Coronary artery (tissue), 2 donors: ENCODE measurements around the gene MFNG.

Source experiments
- DNase-seq: peaks from one replicate; pipeline ENCODE4 v3.0.0-alpha.2; 2017; ENCODE audit warnings: low spot score
- H3K27ac ChIP-seq, 2 donors: fragments of 200-600 bp; sonication (generic); one replicate each; pipeline ENCODE4 v1.5.1; 2016 to 2019
- H3K4me3 ChIP-seq: fragments of 200-600 bp; sonication (generic); 2 replicates; pipeline ENCODE4 v1.5.1; 2016; ENCODE audit warnings: mild to moderate bottlenecking, moderate library complexity
- TF ChIP-seq, protein P1 (sequence below): fragments of 200-600 bp; sonication (generic); IDR thresholded peaks from one replicate; pipeline ENCODE4 v1.5.1; 2019; ENCODE audit warnings: antibody characterized with exemption

The MFNG gene

DNA sequence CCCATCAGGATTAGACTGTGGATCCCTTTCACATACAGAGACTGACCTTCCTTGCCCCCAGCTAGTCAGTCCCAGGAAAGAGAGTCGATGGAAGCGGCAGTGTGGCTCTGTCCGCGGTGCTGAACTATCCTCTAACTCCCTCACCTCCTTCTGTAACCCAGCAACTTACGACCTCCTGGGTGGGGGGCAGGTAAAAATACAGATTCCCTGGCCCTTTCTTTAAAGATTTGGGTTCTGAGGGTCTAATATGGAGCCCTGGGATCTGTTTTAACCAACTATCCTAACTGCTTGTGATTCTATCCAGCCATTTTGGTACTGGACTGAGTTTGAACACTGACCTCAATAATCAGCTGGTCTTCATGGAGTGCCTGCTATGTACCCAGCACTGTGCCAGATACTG, 23.2 kb downstream of the MFNG start:
- no peak overlapping the region for H3K27ac ChIP-seq
- TF ChIP-seq, protein P1, sequence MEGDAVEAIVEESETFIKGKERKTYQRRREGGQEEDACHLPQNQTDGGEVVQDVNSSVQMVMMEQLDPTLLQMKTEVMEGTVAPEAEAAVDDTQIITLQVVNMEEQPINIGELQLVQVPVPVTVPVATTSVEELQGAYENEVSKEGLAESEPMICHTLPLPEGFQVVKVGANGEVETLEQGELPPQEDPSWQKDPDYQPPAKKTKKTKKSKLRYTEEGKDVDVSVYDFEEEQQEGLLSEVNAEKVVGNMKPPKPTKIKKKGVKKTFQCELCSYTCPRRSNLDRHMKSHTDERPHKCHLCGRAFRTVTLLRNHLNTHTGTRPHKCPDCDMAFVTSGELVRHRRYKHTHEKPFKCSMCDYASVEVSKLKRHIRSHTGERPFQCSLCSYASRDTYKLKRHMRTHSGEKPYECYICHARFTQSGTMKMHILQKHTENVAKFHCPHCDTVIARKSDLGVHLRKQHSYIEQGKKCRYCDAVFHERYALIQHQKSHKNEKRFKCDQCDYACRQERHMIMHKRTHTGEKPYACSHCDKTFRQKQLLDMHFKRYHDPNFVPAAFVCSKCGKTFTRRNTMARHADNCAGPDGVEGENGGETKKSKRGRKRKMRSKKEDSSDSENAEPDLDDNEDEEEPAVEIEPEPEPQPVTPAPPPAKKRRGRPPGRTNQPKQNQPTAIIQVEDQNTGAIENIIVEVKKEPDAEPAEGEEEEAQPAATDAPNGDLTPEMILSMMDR = no peak
- no peak overlapping the region for H3K4me3 ChIP-seq
- no peak for DNase-seq

DNA sequence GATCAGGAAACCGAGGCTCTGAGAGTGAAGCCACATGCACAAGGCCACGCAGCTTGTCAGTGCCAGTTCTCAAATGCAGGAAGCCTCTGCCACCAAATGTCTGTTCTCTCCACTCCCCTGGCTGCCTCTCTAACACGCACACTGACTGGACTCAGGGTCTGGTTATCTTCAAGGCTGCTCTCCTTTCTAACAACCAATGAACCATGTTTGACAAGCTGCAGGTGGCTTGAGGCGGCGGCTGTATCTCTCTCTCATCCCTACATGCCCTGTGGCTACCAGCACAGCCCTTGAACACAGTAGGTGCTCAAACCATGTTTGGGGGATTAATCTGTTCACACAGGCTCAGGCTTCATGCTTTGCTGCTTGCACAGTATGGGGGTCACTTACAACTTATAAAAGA, 23.7 kb downstream of the MFNG start:
- no peak overlapping the region for H3K4me3 ChIP-seq
- TF ChIP-seq, protein P1 = no peak
- no peak overlapping the region for H3K27ac ChIP-seq
- DNase-seq = no peak

DNA sequence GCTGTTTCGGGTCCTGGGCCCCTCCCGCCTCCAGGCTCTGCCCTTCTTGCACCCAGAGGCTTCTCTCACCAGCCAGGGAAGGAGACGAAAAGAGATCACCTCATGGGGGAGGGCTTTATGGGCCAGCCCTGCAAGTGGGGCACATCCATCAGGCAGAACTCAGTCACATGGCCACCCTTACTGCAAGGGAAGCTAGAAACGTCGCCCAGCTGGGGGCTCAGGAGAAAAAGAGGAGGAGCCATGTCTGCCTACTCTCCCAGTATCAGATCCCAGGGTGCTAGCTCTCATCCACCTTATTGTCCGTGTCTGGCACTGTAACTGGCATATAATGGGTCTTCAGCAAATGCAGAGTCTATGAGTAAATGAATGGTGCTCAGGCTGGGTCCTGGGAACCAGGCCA, 24.2 kb downstream of the MFNG start:
- H3K4me3 ChIP-seq = no peak overlapping the region
- no peak overlapping the region for H3K27ac ChIP-seq
- DNase-seq = no peak
- TF ChIP-seq, protein P1 = no peak

DNA sequence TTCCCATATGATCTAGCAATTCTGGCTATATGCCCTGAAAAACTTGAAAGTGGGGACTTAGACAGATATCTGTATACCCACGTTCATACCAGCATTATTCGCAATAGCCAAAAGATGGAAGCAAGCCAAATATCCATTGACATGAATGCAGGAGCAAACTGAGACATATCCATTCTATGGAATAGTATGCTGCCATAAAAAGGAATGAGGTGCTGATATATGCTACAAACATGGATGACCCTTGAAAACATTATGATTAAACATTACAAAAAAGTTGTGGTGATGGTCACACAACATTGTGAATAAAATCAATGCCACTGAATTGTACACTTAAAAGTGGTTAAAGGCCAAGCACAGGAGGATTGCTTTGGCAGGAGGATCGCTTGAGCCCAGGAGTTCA, 25.5 kb downstream of the MFNG start:
- no peak for DNase-seq
- TF ChIP-seq, protein P1 = no peak
- Histone ChIP-seq H3K4me3 (no peak overlapping the region), H3K27ac (no peak overlapping the region)

DNA sequence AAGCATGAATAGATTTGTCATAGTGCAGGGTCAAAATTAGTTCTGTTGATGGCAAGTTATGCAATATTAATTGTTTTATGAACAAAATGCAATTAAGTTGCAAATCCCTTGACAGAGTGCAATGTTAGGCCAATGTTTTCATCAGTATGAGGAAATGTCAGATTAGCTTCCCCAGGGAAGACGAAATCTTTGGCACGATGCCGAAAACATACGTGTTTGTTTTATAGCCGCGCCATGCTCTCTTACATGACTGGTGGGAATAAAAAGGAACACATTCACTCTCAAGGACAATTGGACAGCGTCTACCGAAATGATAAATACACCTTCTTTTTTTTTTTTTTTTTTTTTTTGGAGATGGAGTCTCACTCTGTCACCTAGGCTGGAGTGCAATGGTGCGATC, 27.0 kb downstream of the MFNG start:
- no peak overlapping the region for H3K4me3 ChIP-seq
- DNase-seq = no peak
- no peak overlapping the region for H3K27ac ChIP-seq
- TF ChIP-seq, protein P1 = no peak

DNA sequence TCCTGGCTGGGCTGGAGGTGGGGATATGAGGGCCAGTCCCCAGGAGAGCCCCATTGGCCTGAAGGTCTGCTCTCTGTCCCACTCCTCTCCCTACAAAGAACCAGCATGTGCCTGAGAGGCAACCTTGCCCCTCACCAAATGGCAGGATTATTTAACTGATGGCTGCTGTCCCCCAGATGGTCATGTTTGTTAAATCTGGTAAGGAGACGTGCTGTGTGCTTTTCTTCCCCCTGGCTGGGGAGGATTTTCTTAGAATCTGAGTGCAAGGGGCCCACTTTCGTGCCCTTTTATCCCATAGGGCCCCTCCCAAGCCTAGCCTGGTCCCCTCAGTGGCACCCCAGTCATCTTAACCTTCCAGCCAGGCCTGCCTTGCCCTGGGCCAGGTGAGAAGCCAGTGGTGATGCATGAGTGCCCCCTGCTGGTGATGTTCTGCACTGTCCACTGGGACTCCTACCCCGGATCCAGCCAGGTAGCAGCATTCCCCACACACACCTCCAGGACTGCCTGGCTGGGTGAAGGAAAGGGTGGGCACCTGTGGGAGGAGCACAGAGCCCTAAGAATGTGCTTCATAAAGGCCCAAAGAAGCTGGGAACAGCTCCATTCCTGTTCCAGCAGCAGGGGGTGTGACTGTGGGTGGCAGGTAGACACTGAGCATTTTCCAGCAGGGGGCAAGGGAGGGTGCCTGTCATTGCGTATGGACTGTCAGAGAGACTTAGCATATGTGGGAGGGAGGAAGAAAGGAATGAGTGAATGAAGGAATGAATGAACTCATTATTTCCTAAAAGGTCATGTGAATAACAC, 28.9 kb downstream of the MFNG start:
- no peak overlapping the region for H3K4me3 ChIP-seq
- DNase-seq = no peak
- TF ChIP-seq, protein P1 = peak; percentile 49
- H3K27ac ChIP-seq = no peak overlapping the region

DNA sequence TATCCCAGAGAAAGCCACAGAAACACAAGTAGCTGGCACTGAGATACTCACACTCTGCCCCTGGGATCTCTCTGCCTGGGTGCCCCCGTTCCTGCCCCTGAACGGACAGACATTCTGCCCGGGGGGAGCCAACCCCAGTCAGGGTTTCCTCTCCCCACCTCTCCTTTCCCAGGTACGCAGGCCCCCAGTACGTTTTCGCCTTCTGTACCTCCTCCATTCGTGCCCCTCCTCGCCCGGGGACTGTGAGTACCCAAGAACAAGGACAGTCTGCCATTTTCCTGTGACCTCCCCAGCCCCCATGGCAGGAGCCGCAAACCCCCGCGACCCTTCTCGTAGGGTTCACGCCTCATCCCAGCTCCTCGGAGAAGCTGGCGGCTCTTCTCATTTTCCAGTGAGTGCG, 29.8 kb downstream of the MFNG start:
- no peak for DNase-seq
- no peak overlapping the region for H3K4me3 ChIP-seq
- TF ChIP-seq, protein P1 = no peak
- H3K27ac ChIP-seq = no peak overlapping the region
